ENCODE results near the gene KL. TPM values are rescaled to one million over a fixed set of nuclear protein-coding genes. Genes with fewer than 3 reads are reported as not detected.
A peak's percentile ranks its signal among the peaks of the same experiment; 100 is the strongest.

KL gene
- total RNA-seq, 1 donor from 2014 or later, result 1.8 TPM

DNA sequence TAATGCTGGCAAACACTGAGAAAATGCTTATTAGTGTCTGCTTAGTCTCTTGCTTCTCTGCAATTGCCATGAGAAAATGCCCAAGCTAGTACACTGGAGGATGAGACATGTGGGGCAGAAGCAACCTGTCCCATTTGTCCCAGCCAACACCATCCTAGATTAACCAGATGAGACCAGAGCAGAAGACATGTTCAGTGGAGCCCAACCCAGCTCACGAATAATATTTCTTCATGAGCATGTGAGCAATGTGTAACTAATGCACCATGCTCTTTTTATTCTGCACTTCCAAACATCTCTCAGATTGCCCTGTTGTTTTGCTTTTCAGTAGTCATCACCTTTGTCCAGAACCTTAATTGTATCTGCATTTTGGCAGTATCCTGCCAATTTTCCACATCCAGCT lies 21.4 kb downstream of the KL start:
- DNase-seq (ENCODE audit: low spot score), result no peak

DNA sequence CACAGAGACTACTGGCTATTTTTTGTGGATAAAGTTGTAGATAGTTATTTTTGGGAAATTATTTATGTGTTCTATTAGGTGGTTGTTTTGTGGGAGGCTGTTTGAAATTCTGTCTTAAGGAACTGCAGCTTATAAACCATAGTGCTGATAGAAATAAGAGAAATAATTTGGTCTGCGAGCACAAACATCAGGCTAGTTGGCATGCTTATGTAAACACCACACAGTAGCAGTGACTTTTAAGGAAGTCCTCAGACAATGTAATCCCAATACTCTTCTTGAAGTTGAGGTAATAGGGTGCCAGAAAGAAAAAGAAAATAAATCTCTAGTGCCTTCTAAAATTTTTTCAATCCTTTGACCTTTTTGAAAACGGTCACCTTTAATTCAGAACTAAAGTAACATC lies 23.9 kb downstream of the KL start:
- DNase-seq (ENCODE audit: low spot score), result no peak

DNA sequence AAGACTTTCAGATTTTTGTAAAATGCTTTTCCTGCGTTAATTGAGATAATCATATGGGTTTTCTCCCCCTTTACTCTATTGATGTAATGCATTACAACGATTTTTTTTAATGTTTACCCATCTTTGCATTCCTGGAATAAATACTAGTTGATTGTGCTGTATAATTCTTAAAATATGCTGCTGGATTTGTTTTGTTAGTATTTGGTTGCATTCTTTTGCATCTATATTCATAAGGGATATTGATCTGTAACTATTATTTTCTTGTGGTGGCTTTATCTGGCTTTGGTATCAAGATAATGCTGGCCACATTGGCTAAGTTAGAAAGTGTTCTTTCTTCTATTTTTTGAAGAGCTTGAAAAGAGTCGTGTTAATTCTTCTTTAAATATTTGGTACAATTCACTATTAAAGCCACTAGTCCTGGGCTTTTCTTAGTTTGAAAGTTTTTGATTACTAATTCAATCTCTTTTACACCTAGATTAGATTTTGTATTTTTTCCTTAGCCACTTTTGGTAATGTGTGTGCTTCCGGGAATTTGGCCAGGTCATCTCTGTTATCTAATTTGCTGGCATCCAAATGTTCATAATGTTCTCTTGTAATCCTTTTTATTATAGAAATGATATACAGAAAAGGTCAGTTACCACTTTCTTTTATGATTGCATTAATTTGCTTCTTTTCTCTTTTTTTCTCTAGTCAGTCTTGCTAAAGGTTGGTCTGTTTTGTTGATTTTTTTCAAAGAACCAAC lies 29.8 kb downstream of the KL start:
- no peak for DNase-seq (ENCODE audit: low spot score)

DNA sequence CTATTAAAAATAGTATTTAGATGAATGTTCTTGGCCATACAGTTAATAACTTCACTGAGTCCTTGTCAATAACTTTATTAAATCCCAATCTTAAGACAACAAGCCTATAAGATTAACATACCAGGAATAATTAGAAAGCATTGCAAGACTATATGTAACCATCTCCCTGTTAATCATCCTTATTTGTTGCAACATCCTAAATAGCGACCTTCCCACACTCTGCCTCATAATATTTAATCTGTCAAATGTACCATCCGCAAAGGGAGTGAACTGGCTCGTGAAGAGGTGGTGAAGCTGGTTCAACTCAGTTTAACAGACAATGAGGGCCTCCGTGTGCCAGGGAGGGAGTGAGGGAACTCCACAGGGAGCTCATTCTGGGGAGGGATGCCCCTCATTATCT lies 33.9 kb downstream of the KL start:
- DNase-seq (ENCODE audit: low spot score), result no peak

DNA sequence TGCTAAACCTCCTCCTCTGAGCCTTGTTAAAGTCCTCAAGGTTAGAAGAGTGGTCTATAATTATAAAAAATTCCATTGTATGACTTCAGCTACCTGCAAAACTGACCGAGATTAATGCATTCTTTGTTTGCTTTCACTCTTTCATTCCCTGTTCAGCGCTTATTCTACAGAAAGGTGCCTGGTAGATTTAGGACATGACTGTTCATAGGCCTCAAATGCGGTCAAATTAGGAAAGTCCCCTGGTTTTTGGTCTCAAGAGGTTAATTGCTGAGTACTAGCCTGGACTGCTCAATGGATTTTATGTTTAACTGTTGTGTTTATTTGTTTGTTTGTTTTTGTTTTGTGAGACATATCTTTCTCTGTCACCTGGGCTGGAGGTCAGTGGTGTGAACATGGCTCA lies 35.4 kb downstream of the KL start:
- no peak for DNase-seq (ENCODE audit: low spot score)

DNA sequence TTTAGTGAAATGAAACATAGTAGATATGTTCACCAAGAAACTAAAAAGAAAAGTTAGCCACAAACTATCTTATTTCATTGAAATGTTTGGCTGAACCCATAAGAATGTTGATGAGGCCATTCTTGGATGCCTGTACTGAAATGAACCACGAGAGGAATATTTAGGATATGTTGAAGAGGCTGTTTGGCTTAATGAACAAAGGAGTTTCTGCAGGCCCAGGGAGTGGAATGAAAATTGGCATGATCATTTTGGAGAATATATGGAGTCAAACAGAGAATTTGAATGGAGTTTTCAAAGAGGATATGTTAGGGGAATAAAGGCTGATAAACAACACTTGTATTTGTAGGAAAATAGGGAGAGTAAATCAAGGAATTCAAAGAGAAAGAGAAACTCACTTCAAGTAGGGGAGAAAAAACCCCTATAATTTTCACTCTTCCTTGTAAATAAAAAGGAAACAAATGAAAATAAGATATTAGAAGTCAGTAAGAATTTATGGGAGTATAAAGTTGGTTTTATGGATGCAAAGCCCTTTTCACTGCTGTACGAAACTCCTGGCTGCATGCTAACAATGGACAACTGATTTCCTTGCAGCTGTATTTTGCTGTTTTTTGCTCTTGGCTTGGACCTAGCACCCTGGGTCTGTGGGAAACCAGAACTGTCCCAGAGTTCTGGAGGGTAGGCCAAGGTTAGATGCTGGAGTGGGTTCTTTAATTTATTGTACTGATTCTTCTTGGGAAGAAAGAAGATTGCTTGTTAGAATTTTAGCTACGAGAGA lies 36.5 kb downstream of the KL start:
- no peak for DNase-seq (ENCODE audit: low spot score)

DNA sequence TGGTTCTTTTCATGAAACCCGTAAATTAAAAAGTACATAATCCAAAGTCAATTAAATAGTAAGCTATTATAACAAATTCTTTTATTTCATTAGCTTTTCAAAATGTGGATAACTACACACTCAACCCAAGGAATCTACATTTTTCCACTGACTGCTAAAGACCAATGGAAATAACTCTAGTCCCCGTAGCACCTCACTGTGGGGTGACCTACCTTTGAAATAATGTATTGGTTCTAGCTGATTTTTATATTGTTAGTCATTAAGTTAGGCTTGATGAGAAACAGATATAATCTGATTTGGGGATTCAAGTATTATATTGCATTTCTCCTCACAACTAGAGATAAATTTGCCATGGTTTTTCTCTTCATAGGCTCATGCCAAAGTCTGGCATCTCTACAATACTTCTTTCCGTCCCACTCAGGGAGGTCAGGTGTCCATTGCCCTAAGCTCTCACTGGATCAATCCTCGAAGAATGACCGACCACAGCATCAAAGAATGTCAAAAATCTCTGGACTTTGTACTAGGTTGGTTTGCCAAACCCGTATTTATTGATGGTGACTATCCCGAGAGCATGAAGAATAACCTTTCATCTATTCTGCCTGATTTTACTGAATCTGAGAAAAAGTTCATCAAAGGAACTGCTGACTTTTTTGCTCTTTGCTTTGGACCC lies 37.3 kb downstream of the KL start:
- peak; percentile 19 for DNase-seq (ENCODE audit: low spot score)

DNA sequence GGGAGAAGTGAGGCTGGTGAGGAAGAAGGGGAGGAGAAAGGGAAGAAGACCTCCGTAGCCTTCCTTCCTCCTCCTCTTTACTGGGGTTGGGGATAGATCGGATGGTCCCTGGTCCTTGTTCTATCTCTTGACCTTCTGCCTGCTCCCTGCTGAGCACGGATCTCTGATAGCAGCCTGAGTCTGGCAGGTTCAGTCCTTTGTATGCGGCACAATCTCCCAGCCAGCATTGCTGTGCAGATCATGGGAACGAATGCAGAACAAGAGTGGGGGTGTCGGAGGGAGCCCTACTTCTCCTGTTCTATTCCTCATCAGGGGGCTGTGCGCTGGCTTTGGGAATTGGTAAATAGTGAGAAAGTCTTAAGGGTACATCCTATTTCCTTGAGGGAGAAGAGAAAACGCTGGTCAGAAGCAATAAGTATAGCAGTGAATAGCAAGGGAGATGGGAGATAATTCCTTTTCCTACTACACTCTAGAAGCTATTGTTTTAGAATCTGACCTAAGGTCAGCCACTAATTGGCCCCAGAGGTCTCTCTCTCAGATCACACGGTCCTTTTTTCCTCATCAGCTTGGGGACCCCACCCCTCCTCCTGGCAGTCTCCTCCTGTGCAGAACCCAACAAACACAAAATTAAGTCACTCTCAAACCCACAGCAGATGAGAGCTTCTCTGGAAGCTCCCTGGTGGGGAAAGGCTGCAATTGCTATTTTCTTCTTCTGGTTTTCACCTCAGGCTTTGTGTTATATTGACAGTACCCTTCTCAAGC lies 41.0 kb downstream of the KL start:
- no peak for DNase-seq (ENCODE audit: low spot score)

DNA sequence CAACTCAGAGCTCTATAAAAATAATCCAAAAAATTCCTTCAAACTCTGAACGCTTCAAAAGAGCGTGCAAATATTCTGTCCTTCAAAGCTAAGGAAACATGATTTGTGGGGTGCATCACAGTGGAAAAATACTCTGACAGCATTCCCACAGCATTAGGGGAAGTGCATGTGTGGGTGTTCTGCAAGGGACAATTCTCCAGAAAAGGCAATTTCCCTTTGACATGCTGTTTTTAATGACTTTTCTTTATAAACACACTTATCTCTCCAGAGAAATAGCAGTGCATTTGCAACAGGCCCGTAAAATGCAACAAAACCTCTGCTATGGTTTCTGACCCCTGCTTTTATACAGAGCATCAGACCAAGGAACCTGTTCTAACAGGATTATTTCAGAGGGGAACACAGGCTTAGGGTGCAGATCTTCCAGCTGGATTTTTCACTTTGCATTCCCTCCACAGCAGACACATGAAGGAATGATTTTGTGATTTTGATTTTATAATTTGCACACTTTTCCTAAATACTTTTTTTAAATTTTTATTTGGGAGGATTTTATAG lies 42.6 kb downstream of the KL start:
- no peak for DNase-seq (ENCODE audit: low spot score)

DNA sequence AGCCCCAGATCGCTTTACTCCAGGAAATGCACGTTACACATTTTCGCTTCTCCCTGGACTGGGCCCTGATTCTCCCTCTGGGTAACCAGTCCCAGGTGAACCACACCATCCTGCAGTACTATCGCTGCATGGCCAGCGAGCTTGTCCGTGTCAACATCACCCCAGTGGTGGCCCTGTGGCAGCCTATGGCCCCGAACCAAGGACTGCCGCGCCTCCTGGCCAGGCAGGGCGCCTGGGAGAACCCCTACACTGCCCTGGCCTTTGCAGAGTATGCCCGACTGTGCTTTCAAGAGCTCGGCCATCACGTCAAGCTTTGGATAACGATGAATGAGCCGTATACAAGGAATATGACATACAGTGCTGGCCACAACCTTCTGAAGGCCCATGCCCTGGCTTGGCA lies 44.6 kb downstream of the KL start:
- no peak for DNase-seq (ENCODE audit: low spot score)

DNA sequence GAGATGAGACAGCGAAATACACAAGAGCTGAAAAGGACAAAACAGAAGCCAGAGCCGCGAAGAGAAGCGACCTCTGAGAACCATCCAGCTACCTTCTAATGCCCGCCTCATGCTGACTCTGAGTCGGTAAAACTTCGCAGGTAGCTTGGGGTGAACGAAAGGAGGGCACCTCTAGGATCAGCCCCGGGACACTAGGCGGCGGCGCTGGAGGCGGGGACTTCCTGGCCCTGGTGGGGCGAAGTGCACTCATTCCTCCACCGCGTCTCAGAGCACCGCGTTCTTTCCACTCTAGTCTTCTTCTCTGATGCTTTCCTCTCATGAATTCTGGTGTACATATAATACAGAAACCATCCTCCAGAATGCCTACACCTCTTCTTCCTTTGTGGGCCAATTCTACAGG lies 50.1 kb downstream of the KL start:
- DNase-seq (ENCODE audit: low spot score), result no peak

DNA sequence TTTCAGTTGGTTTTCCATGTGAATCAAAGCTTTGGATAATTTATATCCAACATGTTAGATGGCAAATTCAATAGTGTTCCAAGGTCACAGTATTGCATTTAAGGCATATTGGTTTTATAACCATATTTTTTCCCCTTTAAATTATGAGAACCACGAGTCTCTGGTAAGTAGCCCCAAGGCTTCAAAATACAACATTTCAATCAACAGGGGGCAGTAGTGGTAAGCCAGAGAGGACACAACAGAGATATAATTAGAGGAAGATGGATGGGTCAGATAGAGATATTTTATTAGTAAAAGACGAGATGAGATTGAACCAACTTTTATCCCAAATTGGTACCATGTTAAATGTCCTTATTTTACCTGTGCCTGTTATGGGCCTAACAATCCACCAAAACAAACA lies 53.1 kb downstream of the KL start:
- DNase-seq (ENCODE audit: low spot score), result no peak

DNA sequence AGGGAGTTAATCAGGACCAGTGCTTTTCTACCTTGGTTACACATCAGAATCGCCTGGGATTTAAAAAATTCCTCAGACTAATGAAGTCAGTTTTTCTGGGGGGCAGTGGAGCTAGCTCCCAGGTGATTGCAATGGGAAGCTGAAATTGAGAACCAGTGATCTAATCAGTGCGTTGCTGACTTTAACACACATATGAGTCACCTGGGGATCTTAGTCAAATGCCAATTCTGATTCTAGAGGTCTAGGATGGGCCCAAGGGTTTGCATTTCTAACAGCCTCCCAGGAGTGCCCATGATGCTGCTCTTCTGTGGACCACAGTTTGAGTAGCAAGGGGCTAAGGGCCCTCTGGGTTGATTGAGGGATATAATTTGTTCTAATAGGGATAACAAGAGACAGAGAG lies 54.5 kb downstream of the KL start:
- no peak for DNase-seq (ENCODE audit: low spot score)

DNA sequence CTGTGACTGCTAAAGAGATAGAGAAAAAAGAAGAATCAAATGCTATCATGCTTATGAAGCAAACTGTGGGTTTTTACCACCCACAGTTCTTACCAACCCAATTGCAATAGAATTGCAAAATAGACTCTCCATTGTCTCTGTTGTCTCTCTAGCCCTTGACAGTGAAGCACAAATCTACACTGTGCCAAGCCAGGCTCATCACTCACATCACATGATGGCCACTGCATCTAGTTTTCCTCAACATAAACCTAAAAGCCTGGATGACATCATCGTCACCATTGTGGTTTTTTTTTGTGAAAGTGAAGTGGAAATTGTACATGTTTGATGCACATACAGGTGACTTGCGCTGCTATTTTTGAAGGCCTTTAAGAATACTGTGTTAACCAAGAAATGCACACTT lies 56.1 kb downstream of the KL start:
- DNase-seq (ENCODE audit: low spot score), result no peak

DNA sequence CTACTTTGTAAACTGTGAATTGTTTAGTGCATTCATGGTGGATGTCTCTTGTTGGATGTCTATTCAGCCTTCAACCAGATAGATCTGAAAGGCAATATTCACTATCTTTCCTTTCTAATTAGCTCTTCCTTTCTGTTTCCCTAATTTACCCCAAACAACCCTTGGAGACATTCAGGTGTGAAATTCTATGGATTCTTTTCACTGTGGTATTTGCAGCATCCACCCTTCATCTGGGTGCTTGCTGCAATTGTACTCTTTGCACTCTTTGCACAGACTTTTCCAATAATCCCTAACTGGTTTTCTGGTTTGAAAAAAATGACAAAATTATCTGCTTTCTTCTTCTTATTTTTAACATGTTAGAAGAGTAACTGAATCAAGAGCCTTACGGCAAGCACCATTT lies 56.5 kb downstream of the KL start:
- DNase-seq (ENCODE audit: low spot score), result no peak

DNA sequence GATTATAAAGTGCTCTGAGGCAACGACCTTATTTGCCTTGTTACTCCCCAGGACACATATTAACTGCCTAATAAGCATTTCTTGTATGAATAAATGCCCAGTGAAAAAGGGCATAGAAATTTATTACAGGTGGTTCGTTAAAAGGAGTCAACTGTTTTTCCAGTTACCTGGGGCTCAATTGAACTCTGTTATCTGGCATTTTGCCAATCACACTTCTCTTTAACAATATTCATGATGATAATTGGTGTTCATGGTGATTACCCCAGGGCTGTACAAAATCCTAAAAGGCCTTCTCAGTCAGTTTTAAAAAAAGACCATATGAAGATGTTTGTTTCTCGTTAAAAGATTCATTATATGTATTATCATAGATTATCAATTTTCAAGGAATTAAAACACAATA lies 57.1 kb downstream of the KL start:
- DNase-seq (ENCODE audit: low spot score), result no peak

DNA sequence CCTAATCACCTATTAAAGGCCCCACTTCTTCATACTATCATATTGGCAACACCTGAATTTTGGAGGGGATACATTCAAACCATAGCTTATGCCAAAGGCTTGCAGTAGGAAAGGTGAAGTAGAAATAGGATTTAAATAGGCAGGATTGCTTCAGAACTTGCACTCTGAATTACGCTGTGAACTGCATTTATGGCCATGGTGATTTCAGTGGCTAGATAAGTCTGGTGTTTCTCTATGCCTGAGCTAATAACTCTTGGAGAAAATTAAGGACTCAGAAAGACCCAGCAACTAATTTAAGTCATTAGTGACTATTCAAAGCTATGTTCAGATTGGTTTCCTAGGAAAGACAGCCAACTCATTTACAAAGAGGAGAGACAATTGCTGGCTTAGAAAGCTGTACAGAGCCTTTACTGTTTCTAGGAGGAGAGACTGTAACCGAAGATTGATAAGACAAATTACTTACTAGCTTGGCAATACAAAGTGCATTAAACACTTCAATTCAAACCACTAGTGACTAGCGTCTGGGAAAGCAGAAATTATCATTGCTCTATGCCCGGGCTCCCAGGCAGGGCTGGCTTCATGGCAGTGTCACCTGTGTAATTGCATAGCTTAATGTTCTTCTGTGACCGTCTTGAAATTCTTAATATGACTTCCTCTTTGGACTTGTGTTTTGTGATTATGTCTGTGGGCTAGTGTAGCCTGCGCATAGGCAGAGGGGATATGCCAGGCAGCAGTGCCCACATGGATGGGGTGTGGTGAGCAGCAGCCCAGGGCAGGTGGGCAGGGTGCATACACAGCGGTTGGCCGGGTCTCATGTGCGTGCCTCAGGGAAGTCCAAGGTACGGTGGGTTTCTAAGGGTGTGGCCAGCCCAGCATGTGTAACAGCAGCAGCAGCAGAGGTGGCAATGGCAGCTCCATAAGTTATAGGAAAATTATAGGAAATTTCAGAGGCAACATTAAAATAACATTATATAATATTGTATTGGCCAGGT lies 60.1 kb downstream of the KL start:
- DNase-seq (ENCODE audit: low spot score), result no peak

DNA sequence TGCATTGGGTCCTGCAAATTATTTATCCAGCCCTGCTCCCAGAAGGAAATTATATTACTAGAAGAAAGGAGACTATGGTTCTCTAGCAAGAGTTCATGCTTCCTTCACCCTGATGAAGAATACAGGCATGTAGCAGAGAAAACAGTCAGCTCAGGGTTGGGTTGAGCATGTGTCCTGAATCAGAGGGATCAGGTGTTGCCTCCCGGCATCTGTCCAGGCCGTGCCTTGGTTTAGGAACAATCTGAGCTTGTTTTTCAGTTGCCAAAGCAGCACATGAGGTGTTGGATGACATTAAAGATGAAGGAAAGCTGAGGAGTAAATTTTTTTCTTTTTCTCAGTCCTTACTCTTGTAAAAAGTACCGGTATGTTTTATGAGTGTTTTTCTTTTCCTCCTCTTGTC lies 62.0 kb downstream of the KL start:
- DNase-seq (ENCODE audit: low spot score), result no peak

DNA sequence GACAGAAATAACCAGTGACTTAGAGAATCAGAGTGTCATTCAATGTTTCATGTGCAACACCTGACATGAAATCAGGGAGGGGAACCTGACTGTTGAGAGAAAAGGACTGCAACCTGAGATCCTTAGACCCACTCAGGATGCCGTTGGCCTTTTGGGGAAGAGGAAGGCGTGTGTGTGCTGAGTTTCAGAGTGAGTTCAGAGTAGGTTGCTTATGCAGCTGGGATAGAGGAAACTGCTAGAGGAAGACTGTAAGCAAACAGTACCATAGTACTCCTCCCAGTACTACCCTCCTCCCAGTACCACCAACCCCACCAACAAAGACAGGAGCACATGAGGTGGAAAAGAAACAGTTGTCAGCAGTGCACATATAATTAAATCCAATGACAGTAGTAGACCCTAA lies 63.7 kb downstream of the KL start:
- DNase-seq (ENCODE audit: low spot score), result no peak

DNA sequence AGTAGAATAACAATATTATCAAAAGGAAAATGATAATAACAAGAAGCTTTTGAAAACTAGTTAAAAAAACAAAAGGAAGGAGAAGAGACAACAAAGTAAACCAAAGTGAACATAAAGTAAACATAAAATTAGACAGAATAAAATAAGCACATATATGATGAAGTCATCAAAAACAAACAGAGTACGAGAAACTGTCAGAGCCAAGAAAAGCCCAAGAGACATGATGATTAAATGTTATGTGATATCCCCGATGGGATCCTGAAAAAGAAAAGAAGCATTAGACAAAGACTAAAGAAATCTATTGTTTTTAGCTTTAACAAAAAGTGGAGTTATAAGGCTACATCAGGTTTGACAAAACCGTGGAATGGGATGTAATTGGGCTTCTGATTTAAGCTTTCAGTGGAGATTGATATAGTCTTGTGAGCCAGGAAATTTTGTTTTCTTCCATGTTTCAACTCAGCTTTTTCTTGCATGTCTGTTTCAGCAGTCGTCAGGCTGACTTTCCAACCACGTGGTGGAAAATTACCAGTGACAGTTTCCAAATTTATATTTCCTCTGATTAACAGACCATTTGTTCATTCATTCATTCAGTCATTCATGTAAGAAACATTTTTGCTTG lies 64.9 kb downstream of the KL start:
- no peak for DNase-seq (ENCODE audit: low spot score)
